HG03045 (cell line): ENCODE data around the gene PRELP.

Experiments
- ATAC-seq: cut with Tn5 transposase; IDR thresholded peaks from one replicate; pipeline ENCODE4 v1.9.1; 2021; ENCODE audit warnings: mild to moderate bottlenecking, moderate library complexity; ENCODE audit not compliant: unreplicated experiment

PRELP gene

GRCh38 chr1:203521074-203521794 lies 45.6 kb downstream of the PRELP start:
- ATAC-seq = no peak

DNA sequence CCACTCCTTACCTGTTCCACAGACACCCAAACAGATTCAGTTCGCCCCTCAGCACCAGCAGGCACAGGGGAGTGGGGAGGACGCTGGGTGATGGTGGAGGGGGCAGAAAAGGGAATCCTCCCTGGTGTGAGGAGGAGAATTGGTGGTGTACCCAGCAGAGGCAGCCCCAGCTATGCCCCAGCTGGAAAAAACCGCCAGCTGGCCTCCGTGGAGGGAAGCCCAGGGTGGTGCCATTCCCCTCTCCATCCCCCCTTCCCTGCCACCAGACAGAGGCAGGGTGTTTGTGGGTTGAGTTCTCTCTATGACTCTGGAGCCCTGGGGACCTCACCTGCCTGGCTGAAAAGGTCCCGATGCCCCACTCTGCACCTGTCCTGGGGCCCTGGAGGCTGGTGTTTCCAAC lies 46.2 kb downstream of the PRELP start:
- no peak for ATAC-seq

- no peak for ATAC-seq
Observed at GRCh38 chr1:203522237-203522636, 46.6 kb downstream of the PRELP start.

DNA sequence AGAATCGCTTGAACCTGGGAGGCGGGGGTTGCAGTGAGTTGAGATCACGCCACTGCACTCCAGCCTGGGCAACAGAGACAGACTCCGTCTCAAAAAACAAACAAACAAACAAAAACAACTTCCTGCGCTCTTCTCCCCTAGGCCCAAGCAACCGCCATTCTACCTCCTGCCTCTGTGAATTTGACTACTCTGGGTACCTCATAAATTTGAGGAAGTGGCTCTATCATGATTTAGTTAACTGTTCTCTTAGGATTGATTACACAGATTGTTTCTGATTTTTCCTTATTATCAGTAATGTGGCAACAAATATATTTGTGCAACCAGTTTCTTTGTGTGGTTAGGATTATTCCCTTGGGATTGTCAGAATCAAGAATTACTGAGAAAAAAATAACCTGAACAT lies 48.1 kb downstream of the PRELP start:
- no peak for ATAC-seq

- no peak for ATAC-seq
Observed at GRCh38 chr1:203524152-203524551, 48.5 kb downstream of the PRELP start.

GRCh38 chr1:203524824-203525223 lies 49.2 kb downstream of the PRELP start:
- ATAC-seq = no peak

DNA sequence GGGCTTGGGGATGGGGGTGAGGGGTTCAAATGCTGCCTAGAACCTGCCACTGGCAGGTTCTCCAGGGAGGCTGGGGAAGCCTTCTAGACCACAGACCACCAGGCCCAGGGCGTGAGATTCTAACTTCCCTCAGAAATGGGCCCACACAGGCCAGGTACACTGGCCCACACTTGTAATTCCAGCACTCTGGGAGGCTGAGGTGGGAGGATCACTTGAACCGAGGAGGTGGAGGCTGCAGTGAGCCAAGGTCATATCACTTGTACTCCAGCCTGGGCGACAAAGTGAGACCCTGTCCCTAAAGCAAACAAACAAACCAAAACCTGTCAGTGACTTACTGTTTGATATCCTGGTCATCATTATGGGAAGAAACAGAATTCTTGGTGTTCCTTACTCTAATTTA lies 50.1 kb downstream of the PRELP start:
- ATAC-seq = no peak

GRCh38 chr1:203526130-203526529 lies 50.5 kb downstream of the PRELP start:
- no peak for ATAC-seq

GRCh38 chr1:203526572-203526971 lies 51.0 kb downstream of the PRELP start:
- no peak for ATAC-seq

- ATAC-seq = no peak
Observed at GRCh38 chr1:203527013-203527412, 51.4 kb downstream of the PRELP start.

- ATAC-seq = no peak
Observed at GRCh38 chr1:203528063-203528462, 52.5 kb downstream of the PRELP start.

- ATAC-seq = no peak
Observed at GRCh38 chr1:203528976-203529835, 53.6 kb downstream of the PRELP start.

DNA sequence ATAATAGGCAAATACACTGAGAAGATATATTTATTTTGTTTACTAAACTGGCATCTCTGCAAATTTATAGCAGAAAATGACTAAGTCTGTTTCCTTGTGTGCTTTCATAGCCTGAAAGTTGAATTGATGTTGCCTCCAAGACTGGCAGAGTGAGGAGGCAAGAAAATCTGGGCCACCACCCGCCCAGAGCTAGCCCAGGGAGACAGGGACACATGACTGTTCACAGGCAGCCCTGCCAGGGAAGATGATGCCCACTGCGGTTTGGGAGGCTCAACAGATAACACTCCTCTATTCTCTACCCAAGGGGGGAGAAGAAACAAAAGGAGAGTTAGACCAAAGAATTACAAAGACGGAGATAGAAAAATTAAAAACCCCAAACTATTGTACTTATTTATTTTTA lies 55.5 kb downstream of the PRELP start:
- no peak for ATAC-seq

DNA sequence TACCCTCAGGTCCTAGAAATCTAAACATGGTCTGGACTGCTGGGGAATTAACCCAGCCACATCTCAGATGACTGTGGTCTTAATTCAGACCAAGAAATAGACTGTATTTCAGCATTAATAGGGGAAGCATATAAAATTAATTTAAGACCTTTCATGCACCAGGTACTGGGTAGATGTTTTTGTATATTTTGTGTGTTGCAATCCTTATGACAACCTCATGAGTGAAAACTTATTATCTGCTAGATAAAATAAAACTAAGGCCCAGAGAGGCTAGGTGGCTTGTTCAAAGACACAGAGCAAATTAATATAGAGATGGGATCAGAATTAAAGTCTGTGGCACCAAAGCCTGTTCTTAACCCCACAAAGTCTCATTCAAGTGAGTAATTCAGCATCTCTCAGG lies 58.4 kb downstream of the PRELP start:
- no peak for ATAC-seq

DNA sequence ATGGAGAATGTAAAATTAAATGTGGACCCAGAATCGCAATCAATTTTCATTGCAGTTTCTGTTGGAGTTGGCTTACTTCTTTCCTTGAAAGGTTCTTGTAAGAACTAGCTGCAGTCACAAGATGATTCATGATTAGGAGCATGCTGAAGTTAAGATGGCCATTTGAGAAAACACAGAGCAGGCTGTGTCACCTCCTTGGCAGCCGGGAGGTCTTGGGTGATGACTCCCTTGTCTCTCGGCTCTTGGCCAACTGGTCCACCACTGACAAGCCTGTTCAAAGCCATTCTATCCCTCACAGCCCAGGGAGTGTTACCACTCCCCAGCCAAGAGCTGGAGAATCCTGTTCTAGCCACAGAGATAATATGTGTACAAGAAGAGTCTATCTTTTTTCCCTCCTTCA lies 58.9 kb downstream of the PRELP start:
- no peak for ATAC-seq

GRCh38 chr1:203536575-203536974 lies 61.0 kb downstream of the PRELP start:
- ATAC-seq = no peak

DNA sequence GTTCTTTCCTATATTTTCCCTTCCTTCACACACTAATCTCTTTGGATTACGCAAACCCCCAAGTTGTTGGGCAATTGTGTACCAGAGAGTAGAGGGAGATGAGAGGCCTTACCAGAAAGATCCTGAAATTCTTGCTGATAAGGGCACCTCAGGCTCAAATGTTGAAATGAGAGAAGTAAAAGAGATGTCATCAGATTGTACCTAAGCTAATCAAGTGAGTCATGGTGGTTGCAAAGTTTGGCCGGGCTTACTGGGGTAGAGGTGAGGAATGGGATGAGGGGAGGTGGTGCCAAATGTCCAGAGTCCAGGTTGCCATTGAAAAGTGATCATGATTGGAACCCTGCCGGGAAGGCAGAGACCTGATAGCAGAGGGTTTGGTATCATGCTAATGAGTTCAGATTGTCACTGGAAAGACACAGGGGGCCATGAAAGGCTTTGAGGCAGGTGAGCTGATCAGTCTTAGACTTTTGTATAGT lies 61.4 kb downstream of the PRELP start:
- no peak for ATAC-seq

DNA sequence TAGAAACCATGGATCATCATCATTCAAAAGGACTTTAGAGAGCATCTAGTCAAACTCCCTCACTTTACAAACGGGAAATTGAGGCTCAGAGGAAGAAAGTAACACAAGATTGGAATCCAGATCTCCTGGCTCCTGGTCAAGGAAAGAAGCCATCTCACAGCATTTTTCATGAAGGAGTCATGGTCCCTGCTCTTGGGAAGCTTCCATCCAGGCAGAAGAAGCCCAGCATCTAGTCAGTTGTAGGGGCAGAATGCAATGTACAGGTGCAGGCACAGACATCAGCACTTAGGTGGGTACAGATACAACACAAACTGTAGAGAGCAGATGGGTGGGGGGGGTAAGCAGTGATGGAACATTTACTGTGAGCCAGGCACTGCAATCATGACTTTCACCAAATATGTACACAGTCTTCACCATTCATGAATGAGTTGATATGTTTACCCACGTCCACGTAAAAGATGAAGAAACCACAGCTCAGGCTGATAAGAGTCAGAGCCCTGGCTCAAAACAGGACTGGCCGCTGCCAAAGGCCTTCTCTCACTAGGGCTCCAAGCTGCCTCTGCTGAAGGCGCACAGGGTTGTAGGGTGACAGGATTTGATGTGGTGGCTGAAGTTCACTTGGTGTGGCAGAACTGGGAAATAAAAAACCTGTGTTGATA lies 62.3 kb downstream of the PRELP start:
- ATAC-seq = no peak

DNA sequence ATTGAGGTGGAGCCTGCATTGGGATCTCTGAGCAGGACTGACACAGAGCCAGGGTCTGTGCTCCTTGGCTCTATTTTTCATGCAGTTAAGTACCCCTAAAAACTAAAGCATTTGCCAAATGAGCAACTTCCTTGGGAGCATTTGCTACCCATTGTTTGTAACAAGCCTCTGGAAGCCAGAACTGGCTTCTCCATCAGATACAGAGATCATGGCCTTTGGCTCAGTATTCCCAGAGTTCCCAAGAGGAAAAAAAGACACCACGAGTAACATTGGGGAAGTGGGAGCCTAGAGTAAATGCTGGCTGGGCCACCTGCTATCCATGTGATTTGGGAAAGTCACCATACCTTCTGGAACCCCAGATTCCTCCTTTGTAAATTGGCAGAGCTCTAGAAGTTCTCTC lies 63.1 kb downstream of the PRELP start:
- ATAC-seq = no peak

DNA sequence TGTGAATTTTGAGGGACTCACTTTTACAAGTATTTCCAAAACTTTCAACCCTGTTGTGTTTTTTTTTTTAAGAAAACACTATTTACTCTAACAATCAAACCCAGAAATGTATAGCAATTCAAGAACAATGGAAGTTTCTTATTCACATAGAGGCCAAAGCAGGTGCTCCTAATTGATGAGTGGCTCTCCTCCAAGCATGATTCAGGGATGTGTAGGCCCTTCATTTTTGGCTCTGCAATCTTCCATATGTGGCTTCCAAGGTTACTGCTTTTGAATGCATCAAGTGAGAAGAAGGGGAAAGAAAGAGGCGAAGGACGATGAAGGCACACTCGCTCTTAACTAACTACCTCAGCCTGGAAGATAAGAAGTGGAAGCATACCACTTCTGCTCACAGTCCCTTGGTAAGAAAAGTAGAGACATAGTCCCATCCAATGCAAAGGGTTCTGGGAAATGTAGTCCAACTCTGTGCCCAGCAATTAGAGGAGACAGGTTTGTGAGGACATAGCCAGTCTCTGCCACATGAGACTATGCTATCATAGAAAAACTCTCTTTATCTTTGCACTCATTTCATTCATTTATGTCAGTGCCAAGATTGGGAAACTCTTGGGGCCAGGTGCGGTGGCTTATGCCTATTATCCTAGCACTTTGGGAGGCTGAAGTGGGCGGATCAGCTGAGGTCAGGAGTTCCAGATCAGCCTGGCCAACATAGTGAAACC lies 64.4 kb downstream of the PRELP start:
- ATAC-seq = no peak
